HG02588 (cell line): ENCODE data around the gene AUTS2.
A peak's percentile ranks its signal among the peaks of the same experiment; 100 is the strongest.

ENCODE experiments used
- ATAC-seq: cut with Tn5 transposase; IDR thresholded peaks from one replicate; pipeline ENCODE4 v1.9.1; 2021; ENCODE audit warnings: mild to moderate bottlenecking, moderate library complexity; ENCODE audit not compliant: unreplicated experiment

AUTS2 gene

GRCh38 chr7:69878015-69878414 is 279.7 kb downstream of the AUTS2 start:
- ATAC-seq: no peak

GRCh38 chr7:69878591-69878990 is 280.3 kb downstream of the AUTS2 start:
- ATAC-seq: no peak

DNA sequence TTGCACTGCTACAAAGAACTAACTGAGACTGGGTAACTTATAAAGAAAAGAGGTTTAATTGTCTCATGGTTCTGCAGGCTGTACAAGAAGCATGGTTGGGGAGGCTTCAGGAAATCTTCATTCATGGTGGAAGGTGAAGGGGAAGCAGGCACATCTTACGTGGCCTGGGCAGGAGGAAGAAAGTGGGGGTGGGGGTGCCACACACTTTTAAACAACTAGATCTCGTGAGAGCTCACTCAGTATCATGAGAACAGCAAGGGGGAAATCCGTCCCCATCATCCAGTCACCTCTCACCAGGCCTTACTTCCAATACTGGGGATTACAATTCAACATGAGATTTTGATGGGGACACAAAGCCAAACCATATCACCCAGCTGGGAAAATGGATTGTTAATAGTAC is 281.7 kb downstream of the AUTS2 start:
- ATAC-seq: no peak

GRCh38 chr7:69880840-69881239 is 282.6 kb downstream of the AUTS2 start:
- ATAC-seq: no peak

GRCh38 chr7:69882269-69882668 is 284.0 kb downstream of the AUTS2 start:
- no peak for ATAC-seq

- ATAC-seq: no peak
Observed at GRCh38 chr7:69883399-69883891, 285.2 kb downstream of the AUTS2 start.

DNA sequence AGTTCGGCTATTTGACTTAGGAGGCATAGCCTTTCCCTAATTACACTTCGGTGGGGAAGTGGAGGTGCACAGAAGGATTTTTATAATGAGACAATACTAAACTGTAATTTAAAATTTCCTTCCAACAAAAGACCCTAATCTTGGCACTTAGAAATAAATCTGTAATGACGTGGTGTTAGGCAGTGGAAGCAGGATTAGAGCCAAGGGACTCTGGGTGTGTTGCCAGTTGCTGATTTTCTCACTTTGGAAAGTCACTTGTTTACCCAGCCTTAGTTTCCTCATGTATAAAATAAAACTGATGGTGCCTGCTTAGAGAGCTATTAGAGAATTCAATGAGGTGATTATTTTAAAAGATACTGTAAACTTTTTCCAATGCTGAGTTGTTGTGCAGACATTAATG is 287.2 kb downstream of the AUTS2 start:
- ATAC-seq: no peak

GRCh38 chr7:69889338-69889975 is 291.2 kb downstream of the AUTS2 start:
- ATAC-seq: no peak

- ATAC-seq: no peak
Observed at GRCh38 chr7:69889976-69890351, 291.7 kb downstream of the AUTS2 start.

DNA sequence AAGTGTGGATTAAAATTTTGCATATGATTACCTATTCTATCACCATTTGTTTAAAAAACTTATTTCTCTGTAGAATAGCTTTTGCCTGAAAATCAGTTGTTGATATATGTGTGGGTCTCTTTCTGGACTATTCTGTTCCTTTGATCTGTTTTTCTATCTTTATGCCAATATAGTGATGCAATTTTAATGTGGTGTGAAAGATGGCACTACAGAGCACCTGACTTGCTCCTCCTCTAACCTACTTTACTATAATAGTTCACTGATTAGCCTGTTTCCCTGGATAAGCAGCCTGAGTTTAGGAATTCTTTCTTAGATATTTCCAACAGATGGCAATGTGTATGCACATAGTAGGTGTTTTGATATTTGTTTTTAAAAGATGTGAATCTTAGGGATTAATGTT is 294.5 kb downstream of the AUTS2 start:
- no peak for ATAC-seq

- no peak for ATAC-seq
Observed at GRCh38 chr7:69893906-69894305, 295.6 kb downstream of the AUTS2 start.

- no peak for ATAC-seq
Observed at GRCh38 chr7:69895446-69895845, 297.2 kb downstream of the AUTS2 start.

DNA sequence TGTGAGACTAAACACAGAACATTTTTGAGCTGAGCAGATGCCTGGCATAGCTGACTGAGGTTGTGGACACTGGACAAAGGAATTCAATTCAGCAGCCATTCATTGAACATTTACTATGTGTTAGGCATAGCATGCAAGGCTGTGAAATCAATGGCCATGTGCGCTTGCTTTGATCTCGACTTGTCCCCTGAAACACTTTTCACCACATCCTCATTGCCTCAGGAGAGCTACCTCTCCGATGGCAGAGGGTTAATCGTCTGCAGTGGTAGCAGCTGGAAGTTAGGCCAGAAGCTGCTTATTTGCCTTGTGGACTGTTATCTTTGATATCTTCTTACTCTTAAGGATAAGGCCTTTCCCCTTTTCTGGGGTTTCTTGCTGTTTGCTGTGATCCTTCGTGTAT is 297.8 kb downstream of the AUTS2 start:
- ATAC-seq: no peak

- ATAC-seq: no peak
Observed at GRCh38 chr7:69898189-69898588, 299.9 kb downstream of the AUTS2 start.

GRCh38 chr7:69903410-69903809 is 305.1 kb downstream of the AUTS2 start:
- ATAC-seq: no peak

DNA sequence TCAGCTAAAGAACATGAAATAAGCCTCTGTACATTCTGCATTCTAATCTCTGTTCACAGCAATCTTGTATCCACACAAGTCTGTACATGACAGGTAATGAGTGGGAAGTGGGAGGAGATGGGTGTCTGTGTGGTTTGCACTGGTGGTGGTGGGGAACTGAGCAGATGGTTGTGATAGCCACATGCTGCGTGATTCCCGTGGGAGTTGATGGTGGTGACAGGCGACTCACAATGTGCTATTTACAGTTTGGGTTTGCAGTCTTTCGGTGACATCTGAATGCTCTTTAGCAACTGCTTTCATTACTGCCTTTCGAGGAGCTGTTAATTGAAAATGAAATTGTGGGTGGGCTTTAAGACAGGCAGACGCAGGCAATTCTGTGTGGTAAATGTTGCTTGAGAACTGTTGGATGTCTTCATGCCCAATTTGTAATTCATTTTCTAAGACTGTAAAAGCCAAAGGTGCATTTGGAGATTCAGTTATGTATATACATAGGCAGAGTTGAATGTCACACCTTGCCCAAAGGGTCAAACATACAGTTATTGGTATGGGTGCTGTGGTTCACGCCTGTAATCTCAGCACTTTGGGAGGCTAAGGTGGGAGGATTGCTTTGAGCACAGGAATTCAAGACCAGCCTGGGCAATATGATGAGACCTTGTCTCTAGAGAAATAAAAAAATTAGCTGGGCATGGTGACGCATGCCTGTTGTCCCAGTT is 308.2 kb downstream of the AUTS2 start:
- ATAC-seq: peak; percentile 97

DNA sequence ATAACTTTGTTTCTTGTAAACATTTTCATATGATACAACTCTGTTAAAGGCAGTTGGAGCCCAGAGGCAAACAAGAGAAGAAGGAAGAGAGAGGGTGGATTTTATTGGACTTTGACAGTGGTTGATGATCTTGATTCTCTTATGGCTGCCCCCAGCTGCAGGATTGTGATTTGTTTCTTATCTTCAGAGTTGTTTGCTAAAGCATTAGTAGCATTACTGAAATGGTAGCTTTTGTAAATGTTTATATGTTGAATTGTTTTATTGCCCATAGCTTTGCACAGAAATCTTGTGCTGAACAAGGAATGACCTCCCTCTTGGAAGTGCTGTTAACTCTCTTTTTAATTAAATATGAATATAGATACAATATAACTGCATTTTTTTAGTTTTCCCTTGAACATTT is 309.4 kb downstream of the AUTS2 start:
- no peak for ATAC-seq

DNA sequence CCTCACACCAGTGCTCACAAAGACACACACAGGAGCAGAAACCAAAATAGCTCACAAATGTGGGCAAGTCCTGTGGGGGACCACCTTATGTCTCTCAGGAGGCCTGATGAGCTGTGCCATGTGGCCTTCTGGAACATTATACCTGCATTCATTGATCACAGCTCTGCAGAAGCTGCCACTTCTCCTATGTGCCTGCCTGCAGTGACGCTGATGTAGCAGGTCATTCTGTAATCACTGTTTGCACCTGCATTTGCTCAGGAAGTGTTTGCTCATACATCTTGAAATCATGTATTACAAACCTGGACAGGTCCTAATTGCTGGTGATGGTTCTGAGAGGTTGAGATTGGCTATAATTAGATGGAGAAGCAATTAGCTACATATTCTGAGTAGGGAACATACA is 310.2 kb downstream of the AUTS2 start:
- ATAC-seq: no peak

- no peak for ATAC-seq
Observed at GRCh38 chr7:69910150-69910549, 311.9 kb downstream of the AUTS2 start.

GRCh38 chr7:69911337-69911736 is 313.1 kb downstream of the AUTS2 start:
- no peak for ATAC-seq

DNA sequence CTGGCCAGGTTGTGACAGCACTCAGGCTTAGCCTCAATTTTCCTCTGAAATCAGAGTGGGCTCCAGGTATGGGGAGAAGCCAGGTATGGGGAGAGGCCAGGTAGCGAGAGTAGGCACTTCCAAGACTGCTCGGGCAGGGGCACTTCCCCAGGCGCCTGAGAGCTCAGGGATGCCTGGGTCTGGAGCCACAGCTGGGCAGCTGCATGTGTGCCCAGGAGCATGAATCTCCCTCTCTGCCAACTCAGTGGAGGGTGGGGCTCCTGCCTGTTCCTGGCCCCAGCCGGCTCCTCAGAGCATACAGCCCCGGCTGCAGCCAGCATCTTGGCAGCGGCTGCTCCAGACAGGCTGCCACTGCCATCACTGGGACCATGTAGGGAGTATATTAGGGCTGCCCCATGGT is 313.9 kb downstream of the AUTS2 start:
- no peak for ATAC-seq

DNA sequence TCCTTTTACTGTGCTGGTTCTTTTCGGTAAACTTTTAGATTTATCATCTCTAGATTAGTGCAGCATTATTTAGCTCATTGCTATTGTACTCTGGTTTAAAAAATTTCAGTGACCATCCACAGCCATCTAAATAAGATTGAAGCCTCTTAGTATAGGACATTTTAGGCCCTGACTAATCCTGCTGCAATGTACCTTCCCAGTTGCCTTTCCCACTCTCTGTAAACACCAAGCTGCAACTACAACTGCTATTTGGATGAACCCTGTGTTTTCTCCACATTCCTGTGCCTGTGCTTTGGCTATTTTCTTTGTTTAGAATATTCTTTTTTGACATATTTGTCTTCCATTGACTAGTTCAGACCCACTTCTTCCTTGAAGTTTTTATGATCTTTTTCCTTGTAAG is 314.6 kb downstream of the AUTS2 start:
- ATAC-seq: no peak
